Activated CD4-positive, CD25-positive, alpha-beta regulatory T cell treated with anti-CD3 and anti-CD28 coated beads, Interleukin-2, amount 50 U/mL, for 72 hours (primary cell): Measurements from ENCODE around the gene CLIC2.

Experiments used
- DNase-seq: peaks from one replicate; pipeline ENCODE4 v3.0.0; 2021

The CLIC2 gene

DNA sequence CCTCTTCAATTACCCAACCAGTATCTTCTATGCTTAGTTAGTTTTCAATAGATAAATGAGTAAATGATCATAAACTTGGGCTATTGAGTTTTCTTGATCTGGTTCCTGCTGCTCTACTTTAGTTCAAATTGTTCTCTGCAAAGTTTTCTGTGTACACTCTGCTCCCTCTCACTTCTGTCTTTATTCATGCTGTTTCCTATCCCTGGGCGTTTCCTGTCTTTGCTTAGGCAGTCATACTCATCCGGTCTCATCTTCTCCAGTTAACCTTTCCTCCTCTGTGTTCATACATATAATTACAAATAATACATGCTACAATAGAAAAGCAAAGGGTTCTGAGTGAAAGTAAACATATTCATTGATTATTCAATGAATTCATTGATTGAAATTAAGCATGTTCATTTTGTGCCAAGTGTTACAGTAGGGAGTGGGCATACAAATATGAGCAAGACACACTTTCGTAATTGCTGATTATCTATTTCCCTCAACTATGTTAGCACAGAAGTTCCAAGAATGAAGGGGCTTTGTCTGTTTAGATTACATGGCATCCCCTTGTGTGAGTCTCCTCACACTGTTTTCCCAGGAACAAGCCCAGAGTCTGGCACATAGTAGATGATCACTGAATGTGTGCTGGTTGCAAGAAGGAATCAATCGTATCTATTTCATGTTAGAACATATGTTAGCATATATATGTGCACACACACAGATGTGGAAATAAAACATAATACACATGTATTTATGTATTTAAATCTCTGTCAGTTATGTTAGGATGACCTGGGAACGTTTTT lies 71.3 kb downstream of the CLIC2 start:
- no peak for DNase-seq

DNA sequence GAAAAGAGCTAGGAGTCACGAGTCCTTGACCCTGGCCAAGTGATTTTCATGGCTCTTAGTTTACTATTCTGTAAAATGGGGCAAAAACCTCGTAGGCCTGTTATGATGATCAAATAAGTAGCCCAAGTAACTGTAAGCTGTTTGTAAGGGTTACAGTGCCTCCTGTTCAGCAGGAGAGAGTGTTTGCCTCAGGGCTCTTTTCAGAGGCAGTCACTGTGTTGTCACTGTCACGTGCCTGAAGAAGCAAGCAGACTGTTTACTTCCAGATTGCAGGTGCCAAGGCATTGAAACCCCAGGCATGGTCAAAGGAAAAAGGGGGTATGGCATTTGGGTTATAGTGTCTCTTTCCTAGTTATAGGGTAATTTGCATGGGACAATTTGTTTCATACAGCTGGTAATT lies 74.7 kb downstream of the CLIC2 start:
- DNase-seq = no peak

DNA sequence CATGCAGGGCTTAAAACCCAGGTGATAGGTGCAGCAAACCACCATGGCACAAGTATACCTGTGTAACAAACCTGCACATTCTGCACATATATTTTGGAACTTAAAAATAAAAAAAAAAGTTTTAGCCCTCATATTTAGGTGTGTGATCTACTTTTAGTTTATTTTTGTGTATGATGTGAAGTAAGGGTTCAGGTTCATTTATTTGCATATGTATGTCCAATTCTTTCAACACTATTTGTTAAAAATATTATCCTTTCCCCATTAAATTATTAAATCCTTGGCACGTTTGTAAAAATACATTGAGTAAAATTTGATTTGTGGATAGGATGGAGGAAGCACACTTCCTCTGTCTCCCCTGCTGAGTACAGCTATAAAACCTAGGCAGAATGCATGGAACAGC lies 83.0 kb downstream of the CLIC2 start:
- no peak for DNase-seq

DNA sequence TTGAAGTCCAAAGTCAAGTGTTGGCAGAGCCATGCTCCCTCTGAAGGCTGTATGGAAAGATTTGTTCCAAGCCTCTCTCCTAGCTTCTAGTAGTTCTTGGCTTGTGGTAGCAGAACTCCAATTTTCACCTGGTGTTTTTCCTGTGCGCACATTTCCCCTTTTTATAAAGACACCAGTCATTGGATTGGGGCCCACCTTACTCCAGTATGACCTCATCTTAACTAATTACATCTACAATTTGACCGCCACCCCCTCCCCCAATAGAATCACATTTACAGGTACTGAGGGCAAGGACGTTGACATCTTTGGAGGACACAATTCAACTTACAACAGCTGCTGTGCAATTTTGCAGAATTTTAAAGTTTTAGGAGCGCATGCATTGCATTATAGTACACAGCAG lies 86.9 kb downstream of the CLIC2 start:
- DNase-seq = no peak

DNA sequence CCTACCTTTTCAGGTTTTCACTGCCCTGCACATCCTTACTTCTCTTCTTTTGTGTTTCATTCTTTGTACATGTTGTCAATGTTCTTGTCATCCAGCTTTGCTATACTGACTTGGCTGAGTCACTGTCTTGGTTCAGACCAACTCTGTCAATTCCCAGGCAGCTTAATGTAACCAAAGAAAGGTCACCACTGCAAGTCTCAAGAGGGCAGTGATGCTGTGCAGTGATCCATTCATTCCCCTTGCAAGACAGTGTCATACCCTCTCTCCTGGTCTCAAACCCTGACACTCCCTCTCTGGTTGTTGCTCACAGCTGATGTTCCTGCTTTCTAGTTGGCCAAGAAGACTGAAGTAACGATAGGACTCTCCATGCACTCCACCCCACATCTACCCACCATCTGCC lies 87.7 kb downstream of the CLIC2 start:
- DNase-seq = no peak

DNA sequence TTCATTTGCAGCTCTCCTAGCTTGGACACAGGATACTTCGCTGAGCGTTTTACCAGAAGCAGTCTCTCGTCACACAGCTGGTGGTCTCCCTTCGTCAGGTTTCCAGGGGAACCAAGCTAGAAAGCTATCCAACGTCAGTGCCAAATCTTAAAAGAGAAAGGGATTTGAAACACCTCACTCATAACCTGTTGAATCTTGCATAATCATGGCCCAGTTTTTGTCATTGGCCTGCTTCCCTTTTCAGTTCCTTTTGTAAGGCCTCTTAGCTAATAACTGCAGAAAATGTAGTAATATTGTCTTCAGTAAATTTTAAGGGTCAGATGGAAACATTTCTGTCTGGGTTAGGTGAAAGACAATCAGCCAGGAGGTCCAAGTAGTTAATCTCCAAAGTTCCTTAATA lies 92.1 kb downstream of the CLIC2 start:
- DNase-seq = no peak

DNA sequence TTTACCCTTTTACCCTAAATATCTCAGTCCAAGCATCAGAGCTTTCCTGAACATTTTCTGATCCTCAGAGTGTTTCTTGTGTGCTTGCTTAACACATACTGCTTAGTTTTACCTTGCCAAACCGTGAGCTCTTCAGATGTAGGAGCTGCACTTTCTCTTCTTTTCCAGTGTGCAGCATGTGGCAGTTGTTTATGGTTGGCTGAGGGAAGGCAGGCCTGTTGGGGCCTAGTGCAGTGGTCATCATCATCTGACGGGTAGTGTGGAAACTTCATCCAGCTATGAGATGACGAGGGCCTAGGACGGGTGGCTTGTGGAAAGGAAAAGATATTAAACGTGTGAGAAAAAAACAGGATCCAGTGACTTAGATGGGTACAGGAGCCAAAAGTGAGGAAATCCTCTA lies 96.7 kb downstream of the CLIC2 start:
- no peak for DNase-seq

DNA sequence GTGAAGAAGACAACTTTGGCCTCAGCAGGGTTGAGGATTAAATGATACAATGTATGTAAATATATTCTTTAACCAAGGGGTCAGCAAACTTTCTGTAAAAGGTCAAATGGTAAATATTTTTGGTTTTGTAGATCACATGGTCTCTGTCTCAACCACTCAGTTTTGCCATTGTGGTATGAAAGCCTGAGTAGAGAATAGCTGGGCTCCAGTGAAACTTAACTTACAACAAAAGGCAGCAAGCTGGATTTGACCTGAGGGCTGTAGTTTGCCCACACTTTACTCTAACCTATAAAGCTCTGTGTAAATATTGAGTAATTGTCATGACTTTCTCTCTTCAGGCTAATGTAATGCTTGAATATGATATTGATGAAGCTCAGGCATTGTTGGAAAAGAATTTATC lies 98.5 kb downstream of the CLIC2 start:
- DNase-seq = no peak

DNA sequence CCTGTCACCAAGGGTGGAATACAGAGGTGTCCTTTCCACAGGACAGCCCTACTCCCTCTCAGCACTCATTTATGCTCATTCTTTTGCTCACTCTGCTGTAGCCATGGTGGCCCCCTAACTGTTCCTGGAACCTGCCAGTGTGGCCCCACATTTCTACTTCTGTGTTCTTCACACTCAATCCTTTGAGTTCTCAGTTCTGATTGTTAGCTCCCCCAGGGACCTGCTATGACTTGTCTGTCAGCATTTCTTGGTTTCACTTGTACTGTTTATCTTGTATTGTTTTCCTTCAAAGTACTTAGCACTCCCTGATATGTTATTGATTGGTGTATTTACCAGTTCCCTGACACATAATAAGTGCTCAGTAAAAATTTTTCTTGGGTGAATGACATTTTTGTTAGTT lies 103.3 kb downstream of the CLIC2 start:
- no peak for DNase-seq
